Ovary (tissue), 3 donors: ENCODE results near the gene TTLL11.

Experiments used
- EP300 ChIP-seq: sonication (generic); formaldehyde crosslinking; IDR thresholded peaks from one replicate; pipeline ENCODE4 v1.6.1; 2017; ENCODE audit warnings: antibody characterized with exemption
- POLR2A ChIP-seq: fragments of 450-650 bp; IDR thresholded peaks from one replicate; pipeline ENCODE4 v1.6.1; 2017; ENCODE audit warnings: antibody characterized with exemption, mild to moderate bottlenecking, moderate library complexity
- TF ChIP-seq, protein P1 (sequence below), 3 donors: fragments of 450-650 bp in 2 of 3; fragments of 200-600 bp in 1 of 3; IDR thresholded peaks; one replicate each; pipeline versions ENCODE4 v1.5.1 to v1.8.0; 2016 to 2022; ENCODE audit warnings: antibody characterized with exemption in 3 of 3, mild to moderate bottlenecking in 1 of 3
- donor health status: DM: no; HTN: no; CAD: no.

DNA sequence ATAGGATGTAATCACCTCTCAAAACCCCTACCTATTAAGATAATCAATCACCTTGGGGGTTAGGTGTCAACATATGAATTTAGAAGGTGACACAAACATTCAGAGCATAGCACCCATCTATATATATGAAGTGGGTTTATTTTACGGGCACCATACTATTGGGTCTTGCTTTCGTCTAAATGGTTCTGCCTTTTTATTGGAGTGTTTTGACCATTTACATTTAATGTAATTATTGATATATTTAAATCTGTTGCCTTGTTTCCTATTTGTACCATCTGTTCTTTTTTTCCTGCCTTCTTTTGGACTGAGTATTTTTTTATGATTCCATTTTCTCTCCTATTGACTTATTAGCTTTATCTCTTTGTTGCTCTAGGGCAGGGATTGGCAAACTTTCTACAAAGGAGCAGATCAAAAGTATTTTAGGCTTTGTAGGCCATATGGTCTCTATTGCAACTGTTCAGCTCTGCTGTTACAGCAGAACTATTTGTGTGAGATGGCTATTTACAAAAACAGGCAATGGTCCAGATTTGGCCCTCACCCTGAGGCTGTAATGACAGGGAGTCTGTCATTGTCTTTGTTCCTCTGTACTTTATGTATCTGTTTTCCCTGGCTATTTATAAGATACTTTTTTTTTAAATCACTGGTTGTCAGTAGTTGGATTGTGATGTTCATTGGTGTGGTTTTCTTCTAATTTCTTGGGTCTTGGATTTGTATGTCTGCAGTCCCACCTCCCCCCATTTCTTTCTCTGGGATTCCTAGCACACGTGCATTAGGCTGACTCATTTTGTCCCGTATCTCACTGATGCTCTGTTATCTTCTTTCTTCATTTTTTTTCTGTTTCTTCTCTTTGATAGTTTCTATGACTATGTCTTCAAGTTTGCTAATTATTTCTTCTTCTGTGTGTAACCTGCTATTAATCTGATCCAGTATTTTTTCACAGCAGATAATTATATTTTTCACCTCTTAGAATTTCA, 314.6 kb downstream of the TTLL11 start:
- TF ChIP-seq, protein P1, sequence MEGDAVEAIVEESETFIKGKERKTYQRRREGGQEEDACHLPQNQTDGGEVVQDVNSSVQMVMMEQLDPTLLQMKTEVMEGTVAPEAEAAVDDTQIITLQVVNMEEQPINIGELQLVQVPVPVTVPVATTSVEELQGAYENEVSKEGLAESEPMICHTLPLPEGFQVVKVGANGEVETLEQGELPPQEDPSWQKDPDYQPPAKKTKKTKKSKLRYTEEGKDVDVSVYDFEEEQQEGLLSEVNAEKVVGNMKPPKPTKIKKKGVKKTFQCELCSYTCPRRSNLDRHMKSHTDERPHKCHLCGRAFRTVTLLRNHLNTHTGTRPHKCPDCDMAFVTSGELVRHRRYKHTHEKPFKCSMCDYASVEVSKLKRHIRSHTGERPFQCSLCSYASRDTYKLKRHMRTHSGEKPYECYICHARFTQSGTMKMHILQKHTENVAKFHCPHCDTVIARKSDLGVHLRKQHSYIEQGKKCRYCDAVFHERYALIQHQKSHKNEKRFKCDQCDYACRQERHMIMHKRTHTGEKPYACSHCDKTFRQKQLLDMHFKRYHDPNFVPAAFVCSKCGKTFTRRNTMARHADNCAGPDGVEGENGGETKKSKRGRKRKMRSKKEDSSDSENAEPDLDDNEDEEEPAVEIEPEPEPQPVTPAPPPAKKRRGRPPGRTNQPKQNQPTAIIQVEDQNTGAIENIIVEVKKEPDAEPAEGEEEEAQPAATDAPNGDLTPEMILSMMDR (IDR thresholded peaks at IDR 0.05): no peak
- TF ChIP-seq POLR2A (no peak), EP300 (no peak)
